Testis (tissue), 2 donors: Measurements from ENCODE around the gene SLC23A2.

Experiments used
- CTCF ChIP-seq, 3 experiments: fragments of 450-650 bp in 2 of 3; fragments of 200-600 bp in 1 of 3; sonication (generic) in 1 of 3; IDR thresholded peaks; one replicate each; pipeline ENCODE4 v1.5.1; 2016 to 2019; ENCODE audit warnings: antibody characterized with exemption in 3 of 3, mild to moderate bottlenecking in 2 of 3, moderate library complexity in 1 of 3
- POLR2A ChIP-seq: fragments of 450-650 bp; IDR thresholded peaks from one replicate; pipeline ENCODE4 v1.6.1; 2017; ENCODE audit warnings: antibody characterized with exemption, mild to moderate bottlenecking, moderate library complexity

- TF ChIP-seq POLR2A (no peak), CTCF (IDR thresholded peaks at IDR 0.05) (no peak)
Measured at GRCh38 chr20:4893709-4894108, 107.6 kb downstream of the SLC23A2 start.
